Globus pallidus (tissue), 1 donor: ENCODE data around the gene CAPN10.

Experiments used
- DNase-seq: peaks from one replicate; pipeline ENCODE4 v3.0.0-alpha.2; 2015; ENCODE audit warnings: low spot score

CAPN10 gene

DNA sequence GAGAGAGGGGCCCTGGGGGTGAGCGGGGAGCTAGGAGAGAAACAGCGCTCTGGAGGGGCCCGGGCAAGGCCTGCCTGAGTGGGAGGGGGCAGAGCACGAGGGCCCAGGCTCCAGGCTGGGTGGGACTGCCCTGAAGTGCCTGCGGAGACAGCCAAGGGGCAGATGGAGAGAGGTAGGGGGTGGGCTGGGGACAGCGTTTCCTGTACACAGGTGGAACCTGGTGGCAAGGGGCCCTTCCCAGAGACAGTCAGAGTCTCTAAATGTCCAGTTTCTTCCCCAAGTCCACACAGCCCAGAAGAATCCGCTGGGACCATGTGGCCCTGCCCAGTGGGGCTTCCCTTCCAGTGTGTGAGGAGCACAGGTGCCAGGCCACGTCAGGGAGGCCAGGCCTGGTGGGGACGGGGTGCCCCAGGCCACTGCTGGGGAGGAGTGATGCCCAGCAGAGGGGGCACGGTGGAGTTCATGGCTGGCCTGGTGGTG lies 37.0 kb downstream of the CAPN10 start:
- DNase-seq = no peak

DNA sequence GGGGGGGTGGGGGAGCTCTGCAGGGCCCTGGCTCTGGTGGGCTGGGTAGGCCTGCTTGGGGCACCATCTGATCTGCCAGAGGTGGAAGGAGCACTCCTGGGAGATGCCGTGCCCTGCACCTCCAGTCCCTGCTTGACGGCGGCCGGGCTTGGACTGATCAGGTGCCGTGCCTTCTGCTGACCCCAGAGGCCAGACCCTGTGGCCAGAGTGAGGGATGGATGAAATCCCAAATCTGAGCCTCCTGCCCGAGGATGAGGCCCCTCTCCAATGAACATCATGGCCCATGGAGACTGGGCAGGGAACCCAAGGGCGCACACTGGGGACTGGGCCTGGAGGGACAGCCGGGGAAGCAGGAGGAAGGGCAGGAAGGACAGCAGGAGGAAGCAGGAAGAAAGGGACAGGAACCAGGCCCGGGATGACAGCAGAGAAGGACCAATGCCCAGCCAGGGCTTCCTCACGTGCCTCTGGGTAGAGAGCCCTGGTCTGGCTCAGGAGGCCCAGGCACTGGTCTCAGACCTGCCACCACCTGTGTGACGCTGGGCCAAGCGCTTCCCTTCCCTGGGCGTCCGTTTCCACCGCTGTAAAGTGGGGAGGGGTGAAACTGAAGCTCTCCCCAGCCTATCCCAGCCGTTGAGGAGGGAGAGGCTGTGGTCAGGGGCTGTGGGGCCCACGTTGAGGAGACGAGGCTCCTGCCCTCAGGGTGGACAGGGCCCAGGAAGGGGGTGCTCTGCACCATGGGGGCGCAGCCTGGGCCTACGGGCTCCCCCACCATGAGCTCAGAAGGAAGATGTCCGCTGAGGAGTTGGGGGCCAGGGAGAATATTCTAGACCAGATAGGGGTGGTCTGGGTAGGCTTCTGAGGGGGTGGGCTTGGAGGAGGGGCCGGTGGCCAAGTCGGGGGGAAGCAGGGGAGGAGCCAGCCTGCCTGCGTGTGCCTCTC lies 37.7 kb downstream of the CAPN10 start:
- no peak for DNase-seq

DNA sequence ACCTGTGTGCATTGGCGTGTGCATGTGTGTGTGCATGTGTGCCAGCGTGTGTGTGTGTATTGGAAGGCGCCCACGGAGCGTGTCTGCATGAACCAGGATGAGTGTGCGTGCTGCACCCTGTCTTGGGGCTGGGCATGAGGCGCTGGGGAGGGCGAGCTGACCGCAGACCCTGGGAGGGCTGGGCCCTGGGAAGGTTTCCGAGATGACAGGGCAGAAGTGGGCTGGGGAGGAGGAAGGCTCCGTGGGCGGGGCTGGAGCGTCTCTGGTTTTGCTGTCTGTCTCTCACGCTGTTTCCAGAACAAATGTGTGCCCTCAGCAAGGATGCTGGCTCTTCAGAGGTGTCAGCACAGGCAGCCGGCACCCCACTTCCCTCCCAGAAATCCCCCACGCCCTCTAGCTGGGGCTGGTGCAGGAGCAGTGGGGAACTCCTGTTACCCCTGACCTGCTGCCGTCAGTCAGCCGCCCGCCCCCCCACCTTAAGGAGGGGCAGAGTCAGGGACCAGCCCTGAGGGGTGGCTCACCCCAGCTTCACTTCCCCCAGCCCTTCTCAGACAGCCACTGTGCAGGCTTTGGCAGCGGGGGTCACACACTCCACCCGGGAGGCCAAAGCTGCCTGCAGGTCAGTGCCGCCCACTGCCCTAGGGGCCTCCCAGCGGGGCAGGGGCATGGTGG lies 38.6 kb downstream of the CAPN10 start, which contains the start of gene GPR35:
Gene GPR35, plus strand, starts transcription at position 531 of the 672 bp plus-strand sequence. CDS start 4,473 bp downstream, outside the sequence.
- DNase-seq = no peak

DNA sequence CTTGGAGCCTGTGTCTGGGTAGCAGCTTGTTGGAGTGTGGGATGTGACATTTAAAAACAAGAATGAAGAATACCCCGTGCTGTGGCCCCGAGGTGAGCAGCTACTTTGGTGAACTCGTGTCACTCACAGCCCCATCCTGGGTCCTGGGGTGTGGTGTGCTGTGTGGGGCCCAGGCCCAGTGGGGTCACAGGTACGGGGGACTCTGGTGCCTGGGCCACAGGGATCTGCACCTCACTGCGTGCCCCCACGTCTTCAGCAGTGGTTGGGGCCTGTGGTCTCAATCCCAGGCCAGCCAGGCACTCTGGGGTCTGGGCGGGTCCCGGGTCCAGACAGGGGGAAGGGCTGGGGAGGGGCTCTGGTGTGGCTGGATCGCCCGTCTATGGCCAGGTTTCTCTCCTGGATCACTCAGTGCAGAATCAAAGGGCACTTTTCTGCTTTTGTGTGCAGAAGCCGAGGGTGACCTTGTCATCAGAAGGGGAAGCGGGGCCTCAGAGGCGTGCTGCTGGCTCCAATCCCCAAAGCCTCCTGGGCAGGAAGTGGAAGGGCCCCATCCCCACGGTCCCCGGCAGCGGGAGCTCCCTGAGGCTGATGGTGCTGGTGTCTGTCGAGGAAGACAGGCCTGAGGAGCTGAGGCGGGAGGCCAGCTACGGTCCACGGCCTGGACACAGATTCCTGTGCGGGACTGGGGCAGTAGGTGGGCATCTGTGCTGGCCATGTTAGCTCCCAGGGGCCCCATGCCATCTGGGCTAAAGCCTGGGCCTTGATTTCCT lies 40.2 kb downstream of the CAPN10 start:
- DNase-seq = no peak

DNA sequence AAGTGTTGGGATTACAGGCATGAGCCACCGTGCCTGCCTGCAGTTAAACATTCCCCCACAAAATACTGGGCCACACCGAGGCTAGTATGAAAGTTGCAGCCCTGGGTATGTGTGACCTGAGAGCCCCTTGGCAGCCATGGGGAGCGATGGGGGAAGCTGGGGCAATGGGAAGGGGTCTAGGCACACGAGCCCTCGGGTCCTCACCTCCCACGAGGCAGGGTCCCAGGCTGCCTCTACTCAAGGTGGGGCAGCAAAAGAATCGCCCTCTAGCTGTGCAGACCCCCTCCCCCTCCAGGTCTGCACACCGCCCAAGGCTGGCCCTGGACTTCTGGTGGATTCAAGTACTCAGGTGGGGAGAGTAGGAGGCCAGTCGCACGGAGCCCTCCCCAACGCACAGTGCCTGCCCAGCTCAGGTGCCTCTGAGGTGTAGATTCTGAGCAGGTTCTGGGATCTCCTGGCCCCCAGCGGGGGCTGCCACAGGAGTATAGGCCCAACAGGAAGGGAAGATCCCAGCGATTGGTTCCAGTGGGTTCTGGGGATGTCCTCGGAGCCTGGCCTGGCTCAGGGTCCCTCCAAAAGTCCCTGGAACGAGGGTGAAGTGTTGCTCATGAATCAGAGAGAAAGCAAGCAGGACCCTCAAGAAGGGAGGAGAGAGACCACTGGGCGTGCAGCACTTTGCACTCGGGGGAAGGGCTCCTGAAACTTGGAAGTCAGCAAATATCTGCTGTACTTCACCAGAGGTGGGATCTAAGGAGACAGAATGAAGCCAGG lies 41.4 kb downstream of the CAPN10 start:
- DNase-seq = no peak

DNA sequence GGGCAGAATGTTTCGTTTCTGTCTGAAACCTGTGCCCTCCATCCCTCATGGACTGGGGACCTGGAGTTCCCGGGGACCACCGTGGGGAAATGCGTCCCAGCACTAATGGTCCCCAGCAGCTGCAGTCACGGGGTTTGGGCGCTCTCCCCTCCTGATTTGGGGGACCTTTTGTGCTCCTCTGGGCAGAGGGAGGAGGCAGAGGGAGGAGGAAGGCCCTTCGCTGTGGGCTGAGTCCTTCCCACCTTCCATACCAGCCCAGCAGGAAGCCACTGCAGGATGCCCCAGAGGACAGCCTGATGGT lies 41.9 kb downstream of the CAPN10 start:
- no peak for DNase-seq

DNA sequence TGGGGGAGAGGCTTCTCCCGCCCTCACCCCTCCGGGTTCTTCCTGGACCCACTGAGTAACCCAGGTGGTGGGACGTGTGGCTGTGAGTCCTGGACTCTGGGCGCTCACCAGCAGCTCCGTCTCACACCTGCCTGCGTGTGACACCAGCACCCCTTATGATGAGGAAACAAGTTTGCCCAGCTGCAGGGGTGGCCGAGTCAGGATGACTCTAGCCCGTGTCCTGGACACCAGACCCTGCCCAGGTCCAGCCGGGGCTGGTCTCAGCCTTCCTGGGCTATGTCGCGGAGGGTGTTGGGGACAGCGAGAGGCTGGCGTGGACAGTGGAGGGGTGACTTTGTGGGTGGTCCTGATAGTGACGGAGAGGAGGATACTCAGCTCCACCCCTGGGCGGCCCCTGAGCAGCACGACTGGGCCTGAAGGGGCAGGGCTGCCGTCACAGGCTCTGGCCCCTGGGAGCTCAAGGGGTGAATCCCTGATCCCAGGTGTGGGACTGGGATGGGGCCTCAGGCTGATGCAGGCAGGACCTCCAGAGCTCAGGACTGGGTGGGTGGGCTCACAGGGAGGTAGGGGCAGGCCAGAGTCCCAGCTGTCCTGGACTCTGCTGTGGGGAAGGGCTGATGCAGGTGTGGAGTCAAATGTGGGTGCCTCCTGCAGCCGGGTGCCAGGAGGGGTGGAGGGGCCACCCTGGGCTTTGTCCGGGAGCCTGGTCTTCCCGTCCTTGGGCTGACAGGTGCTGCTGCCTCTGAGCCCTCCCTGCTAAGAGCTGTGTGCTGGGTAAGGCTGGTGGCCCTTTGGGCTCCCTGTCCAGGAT lies 42.5 kb downstream of the CAPN10 start:
- no peak for DNase-seq

DNA sequence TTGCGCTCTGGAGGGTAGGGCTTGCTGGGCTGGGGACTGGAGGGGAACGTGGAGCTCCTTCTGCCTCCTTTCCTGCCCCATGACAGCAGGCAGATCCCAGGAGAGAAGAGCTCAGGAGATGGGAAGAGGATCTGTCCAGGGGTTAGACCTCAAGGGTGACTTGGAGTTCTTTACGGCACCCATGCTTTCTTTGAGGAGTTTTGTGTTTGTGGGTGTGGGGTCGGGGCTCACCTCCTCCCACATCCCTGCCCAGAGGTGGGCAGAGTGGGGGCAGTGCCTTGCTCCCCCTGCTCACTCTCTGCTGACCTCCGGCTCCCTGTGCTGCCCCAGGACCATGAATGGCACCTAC lies 43.1 kb downstream of the CAPN10 start:
- no peak for DNase-seq

DNA sequence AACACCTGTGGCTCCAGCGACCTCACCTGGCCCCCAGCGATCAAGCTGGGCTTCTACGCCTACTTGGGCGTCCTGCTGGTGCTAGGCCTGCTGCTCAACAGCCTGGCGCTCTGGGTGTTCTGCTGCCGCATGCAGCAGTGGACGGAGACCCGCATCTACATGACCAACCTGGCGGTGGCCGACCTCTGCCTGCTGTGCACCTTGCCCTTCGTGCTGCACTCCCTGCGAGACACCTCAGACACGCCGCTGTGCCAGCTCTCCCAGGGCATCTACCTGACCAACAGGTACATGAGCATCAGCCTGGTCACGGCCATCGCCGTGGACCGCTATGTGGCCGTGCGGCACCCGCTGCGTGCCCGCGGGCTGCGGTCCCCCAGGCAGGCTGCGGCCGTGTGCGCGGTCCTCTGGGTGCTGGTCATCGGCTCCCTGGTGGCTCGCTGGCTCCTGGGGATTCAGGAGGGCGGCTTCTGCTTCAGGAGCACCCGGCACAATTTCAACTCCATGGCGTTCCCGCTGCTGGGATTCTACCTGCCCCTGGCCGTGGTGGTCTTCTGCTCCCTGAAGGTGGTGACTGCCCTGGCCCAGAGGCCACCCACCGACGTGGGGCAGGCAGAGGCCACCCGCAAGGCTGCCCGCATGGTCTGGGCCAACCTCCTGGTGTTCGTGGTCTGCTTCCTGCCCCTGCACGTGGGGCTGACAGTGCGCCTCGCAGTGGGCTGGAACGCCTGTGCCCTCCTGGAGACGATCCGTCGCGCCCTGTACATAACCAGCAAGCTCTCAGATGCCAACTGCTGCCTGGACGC lies 43.6 kb downstream of the CAPN10 start:
- DNase-seq = no peak

DNA sequence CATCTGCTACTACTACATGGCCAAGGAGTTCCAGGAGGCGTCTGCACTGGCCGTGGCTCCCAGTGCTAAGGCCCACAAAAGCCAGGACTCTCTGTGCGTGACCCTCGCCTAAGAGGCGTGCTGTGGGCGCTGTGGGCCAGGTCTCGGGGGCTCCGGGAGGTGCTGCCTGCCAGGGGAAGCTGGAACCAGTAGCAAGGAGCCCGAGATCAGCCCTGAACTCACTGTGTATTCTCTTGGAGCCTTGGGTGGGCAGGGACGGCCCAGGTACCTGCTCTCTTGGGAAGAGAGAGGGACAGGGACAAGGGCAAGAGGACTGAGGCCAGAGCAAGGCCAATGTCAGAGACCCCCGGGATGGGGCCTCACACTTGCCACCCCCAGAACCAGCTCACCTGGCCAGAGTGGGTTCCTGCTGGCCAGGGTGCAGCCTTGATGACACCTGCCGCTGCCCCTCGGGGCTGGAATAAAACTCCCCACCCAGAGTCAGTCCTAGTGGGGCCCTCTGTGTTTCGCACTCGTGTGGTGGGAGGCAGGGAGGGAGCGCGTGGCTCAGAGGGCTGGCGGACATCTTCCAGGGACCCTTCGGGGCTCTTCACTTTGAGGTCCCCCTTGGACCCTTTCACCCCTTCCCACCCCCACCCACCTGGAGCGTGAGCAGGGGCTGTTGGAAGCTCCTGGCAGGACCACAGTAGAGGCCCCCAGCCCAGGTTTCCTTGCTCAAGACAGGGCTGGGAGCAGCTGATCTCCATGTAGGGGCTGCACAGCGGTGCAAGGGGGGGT lies 44.4 kb downstream of the CAPN10 start:
- DNase-seq = no peak

DNA sequence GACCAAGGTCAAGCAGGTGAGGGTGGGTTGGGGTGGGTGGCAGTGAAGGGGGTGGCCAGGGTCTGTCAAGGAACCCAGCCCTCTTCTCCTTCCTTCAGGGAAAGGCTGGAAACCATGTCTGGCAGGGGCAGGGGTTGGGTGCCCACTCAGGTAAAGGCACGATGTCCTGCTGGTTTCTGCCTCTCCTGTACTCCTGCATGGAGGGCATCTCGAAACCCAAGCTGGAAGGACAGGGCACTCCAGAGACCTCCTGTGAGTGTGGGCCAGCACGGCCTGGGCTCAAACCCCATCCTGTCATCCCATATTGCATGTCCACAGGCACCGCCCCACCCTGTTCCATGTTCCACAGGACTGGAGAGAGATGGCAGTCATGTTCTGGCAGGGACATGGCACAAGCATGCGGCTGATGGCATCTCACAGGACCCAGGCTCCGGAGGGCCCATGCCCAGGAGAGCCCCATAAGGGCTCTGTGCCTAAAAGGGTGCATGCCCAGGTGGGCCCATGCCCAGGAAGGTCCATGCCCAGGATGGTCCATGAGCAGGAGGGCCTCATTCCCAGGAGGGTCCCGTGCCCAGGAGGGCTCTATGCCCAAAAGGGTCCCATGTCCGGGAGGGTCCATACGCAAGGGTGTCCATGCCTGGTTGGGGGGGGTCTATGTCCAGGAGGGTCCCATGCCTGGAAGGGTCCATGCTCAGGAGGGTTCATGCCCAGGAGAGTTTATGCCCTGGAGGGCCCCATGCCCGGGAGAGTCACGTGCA lies 45.2 kb downstream of the CAPN10 start:
- DNase-seq = no peak

DNA sequence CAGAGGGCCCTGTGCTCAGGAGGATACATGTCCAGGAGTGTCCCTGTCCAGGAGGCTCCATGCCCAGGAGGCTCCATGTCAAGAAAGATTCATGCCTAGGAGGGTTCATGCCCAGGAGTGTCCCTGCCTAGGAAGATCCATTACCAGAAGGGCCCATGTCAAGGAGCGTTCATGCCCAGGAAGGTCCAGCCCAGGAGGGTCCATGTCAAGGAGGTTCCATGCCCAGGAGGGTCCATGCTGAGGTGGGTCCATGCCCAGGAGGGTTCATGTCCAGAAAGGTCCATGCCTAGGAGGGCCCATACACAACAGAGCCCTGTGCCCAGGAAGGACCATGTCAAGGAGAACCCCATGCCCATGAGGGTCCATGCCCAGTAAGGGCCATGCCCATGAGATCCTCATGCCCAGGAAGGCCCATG lies 45.8 kb downstream of the CAPN10 start:
- DNase-seq = no peak

DNA sequence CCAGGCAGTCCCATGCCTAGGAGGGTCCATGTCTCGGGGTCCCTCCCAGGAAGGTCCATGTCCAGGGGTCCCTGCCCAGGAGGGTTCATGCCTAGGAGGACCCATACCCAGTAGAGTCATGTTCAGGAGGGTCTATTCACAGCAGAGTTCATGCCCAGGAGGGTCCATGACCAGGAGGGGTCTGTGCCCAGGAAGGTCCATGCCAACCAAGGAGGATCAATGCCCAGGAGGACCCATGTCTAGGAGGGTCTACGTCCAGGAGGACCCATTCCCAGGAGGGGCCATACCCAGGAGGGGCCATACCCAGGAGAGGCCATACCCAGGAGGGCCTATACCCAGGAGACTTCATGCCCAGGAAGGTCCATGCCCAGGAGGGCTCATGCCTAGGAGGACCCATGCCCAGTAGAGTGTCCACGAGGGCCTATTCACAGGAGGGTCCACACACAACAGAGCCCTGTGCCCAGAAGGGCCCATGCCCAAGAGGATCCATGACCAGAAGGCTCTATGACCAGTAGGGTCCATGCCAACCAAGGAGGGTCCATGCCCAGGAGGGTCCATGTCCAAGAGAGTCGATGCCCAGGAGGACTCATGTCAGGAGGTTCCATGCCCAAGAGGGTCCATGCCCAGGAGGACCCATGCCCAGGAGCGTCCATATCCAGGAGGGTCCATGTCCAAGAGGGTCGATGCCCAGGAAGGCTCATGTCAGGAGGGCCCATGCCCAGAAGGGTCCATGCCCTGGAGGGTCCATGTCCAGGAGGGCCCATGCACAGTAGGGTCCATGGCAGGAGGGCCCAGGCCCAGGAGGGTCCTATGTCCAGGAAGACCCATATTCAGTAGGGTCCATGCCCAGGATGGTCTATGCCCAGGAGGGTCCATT lies 48.8 kb downstream of the CAPN10 start:
- DNase-seq = no peak

DNA sequence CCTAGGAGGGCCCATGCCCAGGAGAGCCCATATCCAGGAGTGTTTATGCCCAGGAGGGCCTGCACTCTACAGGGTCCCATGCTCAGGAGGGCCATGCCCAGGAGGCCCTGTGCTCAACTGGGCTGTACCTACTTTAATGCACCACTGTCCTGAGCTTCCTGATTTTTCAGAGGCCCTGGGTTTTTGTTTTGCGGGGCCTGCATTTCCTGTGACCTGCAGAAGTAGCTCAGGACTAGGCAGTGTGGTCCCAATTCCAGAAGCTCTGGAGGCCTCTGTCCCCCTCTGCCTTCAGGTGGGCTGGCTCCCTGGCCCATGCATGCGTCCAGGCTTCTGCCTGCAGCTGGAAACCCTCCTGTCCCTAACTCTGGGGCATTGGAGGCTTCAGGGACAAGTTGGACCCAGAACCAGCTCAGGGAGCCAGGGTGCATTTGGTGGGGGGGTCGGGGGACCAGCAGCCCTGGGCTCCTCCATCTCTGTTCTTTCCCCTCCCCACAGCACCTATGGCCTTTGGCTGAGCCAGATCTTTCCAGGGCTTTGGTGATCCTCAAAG lies 49.5 kb downstream of the CAPN10 start:
- DNase-seq = no peak

DNA sequence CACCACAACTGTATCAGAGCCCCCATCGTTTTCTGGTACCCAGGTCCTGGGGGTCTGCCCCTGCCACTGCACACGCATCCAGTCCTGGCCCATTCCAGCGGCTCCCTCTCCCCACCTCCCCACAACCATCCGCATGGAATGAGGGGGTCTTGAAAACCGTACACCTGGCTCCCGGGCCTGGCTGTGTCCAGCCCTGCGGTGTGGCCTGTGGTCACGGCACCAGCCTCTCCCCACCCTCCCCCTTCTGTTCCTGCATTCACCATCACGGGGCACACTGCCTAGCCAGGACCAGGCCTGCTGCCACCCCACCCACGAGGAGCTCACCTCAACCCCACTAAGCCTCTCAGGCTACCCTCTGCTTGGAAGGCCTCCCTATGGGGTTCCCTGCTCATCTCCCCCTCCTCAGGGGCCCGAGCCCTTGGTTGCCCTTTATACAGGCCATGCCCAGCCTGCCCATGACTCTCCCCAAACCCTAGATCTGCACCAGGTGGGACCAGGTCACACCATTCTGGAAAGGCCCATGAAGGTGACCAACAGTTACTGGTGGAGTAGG lies 50.1 kb downstream of the CAPN10 start:
- no peak for DNase-seq

DNA sequence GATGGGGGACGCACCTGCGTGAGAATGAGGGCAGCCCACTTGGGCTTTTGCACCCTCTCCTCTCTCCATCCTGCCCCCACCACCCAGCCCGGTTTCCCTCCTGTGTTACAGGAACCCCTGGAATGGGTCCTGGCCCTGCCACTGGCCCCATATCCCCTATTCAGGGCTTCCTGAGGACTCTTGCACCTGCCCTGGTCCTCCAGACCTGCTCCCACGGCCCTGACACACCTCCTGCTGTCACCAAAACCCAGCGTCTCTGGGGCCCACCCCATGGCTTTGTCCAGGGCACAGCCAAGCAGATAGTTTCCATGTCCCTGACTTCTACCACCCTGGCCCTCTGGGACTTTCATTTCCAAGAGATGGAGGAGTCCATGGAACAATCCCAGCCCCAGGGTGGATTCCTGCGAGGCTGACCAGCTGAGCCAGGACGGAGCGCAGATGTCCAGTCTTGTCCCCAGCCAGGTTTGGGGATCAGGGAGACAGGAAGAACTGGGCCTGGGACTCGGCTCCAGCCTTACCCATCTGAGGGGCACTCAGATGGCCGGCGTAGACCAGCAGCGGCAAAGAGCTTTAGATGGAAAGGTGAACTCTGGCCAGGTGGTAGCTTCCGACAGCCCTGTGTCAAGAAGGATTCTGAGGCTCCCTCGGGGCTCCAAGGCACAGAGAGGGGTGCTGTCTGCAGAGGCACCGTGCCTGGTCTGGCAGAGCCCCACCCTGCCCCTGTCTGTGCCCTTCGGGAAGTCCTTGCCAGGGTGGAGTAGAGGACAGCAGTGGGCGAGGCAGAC lies 50.8 kb downstream of the CAPN10 start:
- DNase-seq = no peak
